NCI-H226 (cell line): ENCODE measurements around the gene DEFB131A.
"Not testable (repeated sequence)": the region's sequence is repeated elsewhere in the genome, so short reads cannot be mapped to it uniquely, and the experiment has no call there.

Source experiments
- DNase-seq: peaks from one replicate; pipeline ENCODE4 v3.0.0-alpha.2; 2015

DEFB131A gene, protein sequence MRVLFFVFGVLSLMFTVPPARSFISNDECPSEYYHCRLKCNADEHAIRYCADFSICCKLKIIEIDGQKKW

GRCh38 chr4:9444114-9444513 lies at the start of gene DEFB131A:
Gene DEFB131A, plus strand, starts transcription at chr4:9444414. Its CDS starts 120 bp downstream, at chr4:9444534.
- DNase-seq, result not testable (repeated sequence)

DNA sequence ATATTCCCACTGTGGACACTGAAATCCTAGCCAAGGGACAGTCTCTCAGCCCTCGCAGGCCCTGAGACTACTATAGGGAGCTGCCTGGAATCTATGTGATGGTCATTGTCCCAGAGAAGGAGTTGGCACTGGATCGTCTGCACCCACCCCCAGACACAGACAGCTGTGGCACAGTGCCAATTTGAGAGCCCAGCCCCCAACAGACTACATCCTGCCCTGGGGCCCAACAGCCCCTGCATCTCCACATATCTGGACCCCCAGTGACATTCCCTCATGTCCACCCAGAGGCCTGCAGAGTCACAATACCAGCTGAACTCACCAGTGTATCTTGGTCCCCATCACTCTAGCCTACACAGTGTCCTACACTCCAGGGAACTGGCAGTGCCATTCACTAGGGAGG lies 38.4 kb upstream of the DEFB131A start:
- DNase-seq, result not testable (repeated sequence)

- DNase-seq, result not testable (repeated sequence)
Measured at GRCh38 chr4:9406491-9406890, 37.7 kb upstream of the DEFB131A start.

GRCh38 chr4:9409793-9410192 lies 34.4 kb upstream of the DEFB131A start:
- no peak for DNase-seq

- DNase-seq, result not testable (repeated sequence)
Measured at GRCh38 chr4:9421884-9422455, 22.2 kb upstream of the DEFB131A start.

DNA sequence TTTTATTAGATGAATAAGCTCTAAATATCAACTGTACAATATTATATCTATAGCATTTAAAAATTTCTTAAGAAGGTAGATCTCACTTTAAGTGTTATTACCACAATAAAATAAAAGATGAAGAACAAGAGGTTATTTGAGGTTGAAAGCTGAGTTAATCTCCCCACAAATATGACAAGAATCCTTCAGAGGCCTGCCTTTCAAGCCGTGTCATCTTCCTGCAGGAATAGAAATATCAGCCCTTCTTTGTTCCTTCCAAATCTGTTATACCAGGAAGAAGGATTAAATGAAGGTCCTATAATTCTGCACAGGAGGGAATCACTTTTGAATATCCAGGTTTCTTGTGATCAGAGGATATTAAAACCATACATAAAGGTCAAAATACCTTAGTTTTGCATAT lies 18.3 kb upstream of the DEFB131A start:
- DNase-seq, result not testable (repeated sequence)

- not testable (repeated sequence) for DNase-seq
Measured at GRCh38 chr4:9430061-9430460, 14.2 kb upstream of the DEFB131A start.

DNA sequence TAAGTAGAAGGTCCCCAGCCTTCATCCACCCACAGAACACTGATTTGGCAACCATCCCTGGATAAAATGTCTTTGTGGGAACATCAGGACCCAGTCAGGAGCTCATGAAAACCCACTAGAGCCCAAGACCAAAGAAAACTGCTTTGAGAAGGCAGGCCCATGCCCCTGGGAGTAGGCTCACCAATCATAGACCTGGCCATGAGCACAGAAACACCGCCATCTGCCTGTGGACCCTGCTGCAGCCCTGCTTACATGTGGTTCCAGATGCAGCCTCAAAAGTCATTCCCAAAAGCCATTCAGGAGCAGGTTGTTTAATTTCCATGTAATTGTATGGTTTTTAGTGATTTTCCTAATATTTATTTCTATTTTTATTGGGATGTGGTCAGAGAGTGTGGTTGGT lies 10.9 kb upstream of the DEFB131A start:
- not testable (repeated sequence) for DNase-seq

DNA sequence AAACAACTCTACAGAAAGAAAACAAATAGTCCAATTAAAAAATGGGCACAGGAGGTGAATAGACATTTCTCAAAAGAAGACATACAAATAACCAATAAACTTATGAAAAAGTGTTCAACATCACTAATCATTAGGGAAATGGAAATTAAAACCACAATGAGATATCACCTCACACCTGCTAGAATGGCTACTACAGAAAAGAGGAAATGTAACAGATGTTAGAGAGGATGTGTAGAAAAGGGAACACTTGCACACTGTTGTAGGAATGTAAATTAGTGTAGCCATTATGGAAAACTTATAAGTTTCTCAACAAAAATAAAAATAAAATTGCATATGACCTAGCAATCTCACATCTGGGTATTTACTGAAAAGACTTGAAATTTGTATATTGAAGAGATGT lies 7.5 kb upstream of the DEFB131A start:
- not testable (repeated sequence) for DNase-seq

DNA sequence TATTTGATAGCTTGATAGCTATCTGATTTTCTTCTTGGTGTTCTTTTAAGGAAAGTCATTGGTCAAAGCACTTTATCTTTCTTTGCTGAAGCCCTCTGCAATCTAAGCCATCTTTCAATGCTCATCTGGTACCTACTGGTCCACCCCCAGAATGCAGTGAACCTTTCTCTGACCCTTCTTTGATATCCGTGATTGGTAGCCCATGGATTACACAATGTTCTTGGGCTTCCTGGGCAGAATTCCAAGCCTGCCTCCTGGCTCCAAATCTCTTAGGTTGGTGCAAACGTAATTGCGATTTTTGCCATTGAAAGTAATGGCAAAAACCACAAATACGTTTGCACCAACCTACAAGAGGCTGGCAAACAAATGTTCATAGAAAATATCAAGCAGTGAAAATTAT lies 1.9 kb upstream of the DEFB131A start:
- DNase-seq, result not testable (repeated sequence)

- DNase-seq, result not testable (repeated sequence)
Measured at GRCh38 chr4:9444681-9445080, 467 bp downstream of the DEFB131A start.

DNA sequence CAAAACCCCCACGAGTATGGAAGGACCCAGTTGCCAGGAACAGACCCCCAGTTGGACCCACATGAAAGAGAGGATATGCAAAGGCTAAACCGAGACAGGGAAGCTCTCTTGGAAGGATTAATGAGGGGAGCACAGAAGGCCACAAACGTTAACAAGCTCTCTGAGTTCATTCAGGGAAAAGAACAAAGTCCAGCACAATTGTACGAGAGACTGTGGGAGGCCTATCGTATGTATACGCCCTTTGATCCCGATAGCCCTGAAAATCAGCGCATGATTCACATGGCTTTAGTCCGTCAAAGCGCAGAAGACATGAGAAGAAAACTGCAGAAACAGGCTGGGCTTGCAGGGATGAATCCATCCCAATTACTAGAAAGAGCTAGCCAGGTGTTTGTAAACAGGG lies 8.0 kb downstream of the DEFB131A start:
- DNase-seq, result not testable (repeated sequence)

- DNase-seq, result not testable (repeated sequence)
Measured at GRCh38 chr4:9454284-9454683, 10.1 kb downstream of the DEFB131A start.

GRCh38 chr4:9455046-9455445 lies 10.8 kb downstream of the DEFB131A start:
- DNase-seq, result not testable (repeated sequence)

DNA sequence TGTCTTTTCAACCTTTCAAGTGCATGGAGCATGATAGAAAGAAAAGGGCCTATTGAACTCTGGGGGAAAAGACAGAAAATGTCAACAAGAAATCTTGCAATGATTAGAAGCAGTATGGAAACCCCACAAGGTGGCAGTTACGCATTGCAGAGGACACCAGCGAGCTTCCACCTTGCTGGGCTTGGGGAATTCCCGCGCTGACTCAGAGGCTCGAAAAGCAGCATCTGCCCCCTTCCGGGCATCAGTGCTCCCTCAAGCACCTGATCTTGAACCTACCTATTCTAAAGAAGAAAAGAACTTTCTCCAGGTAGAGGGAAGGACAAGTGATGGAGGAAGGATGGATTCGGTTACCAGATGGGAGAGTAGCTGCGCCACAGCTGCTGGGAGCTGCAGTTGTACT lies 35.3 kb downstream of the DEFB131A start:
- not testable (repeated sequence) for DNase-seq

- DNase-seq, result not testable (repeated sequence)
Measured at GRCh38 chr4:9480066-9480465, 35.9 kb downstream of the DEFB131A start.

- not testable (repeated sequence) for DNase-seq
Measured at GRCh38 chr4:9482871-9483270, 38.7 kb downstream of the DEFB131A start.

DNA sequence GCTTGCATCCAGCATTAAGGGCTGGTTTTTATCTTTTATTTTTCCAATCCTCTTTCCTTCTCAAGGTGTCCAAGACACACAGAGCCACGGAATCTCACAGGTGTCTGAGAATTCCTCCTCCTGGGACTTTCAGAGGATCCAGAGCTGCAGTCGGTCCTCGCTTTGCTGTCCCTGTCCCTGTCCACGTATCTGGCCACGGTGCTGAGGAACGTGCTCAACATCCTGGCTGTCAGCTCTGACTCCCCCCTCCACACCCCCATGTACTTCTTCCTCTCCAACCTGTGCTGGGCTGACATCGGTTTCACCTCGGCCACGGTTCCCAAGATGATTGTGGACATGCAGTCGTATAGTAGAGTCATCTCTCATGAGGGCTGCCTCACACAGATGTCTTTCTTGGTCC lies 39.5 kb downstream of the DEFB131A start:
- not testable (repeated sequence) for DNase-seq

DNA sequence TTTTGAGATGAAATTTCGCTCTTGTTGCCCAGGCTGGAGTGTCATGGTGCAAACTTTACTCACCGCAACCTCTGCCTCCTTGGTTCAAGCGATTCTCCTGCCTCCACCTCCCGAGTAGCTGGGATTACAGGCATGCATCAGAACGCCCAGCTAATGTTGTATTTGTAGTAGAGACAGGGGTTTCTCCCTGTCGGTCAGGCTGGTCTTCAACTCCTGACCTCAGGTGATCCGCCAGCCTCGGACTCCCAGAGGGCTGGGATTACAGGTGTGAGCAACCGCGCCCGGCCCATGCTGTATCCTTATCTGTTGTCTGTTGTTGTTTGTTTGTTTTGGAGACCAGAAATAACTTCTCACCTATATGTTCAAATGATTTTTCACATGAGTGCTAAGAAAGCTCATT lies 42.7 kb downstream of the DEFB131A start:
- DNase-seq, result not testable (repeated sequence)

DNA sequence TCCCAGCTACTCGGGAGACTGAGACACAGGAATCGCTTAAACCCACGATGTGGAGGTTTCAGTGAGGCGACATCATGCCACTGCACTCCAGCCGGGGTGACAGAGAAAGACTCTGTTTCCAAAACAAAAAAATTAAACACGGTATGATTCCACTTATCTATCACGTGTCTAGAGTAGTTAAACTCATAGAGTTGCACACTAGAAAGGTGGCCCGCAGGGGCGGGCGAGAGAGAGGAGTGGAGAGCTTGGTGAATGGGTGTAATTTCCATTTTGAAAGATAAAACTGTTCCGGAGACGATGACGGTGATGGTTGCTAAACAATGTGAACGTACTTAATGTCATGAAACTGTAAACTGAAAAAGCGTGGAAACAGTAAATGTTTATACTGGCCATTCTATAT lies 44.6 kb downstream of the DEFB131A start:
- not testable (repeated sequence) for DNase-seq

- not testable (repeated sequence) for DNase-seq
Measured at GRCh38 chr4:9490496-9490895, 46.3 kb downstream of the DEFB131A start.

DNA sequence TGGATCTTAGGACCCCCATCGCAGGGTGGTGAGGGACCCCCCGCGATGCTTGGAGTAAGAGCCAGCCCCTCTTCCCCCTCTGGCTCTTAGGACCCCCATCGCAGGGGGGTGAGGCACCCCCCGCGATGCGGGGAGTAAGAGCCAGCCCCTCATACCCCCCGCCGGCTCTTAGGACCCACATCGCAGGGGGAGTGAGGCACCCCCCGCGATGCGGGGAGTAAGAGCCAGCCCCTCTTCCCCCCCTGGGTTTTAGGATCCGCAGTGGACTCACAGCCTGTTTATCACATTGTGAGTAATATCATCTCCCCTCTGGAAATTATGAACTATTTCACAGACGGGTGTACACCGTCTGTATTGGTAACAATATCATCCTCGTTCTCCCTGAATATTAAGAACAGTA lies 46.8 kb downstream of the DEFB131A start:
- DNase-seq, result not testable (repeated sequence)

DNA sequence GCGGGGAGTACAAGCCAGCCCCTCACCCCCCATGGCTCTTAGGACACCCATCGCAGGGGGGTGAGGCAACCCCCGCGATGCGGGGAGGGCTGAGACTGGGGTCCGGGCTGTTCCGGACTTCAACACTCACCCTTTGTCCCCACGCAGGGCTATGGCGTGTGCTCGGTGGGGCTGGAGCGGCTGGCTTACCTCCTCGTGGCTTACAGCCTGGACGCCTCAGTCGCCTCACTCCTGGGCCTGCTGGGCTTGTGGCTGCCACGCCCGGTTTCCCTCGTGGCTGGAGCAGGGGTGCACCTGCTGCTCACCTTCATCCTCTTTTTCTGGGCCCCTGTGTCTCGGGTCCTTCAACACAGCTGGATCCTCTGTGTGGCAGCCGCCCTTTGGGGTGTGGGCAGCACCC lies 49.4 kb downstream of the DEFB131A start:
- not testable (repeated sequence) for DNase-seq

DNA sequence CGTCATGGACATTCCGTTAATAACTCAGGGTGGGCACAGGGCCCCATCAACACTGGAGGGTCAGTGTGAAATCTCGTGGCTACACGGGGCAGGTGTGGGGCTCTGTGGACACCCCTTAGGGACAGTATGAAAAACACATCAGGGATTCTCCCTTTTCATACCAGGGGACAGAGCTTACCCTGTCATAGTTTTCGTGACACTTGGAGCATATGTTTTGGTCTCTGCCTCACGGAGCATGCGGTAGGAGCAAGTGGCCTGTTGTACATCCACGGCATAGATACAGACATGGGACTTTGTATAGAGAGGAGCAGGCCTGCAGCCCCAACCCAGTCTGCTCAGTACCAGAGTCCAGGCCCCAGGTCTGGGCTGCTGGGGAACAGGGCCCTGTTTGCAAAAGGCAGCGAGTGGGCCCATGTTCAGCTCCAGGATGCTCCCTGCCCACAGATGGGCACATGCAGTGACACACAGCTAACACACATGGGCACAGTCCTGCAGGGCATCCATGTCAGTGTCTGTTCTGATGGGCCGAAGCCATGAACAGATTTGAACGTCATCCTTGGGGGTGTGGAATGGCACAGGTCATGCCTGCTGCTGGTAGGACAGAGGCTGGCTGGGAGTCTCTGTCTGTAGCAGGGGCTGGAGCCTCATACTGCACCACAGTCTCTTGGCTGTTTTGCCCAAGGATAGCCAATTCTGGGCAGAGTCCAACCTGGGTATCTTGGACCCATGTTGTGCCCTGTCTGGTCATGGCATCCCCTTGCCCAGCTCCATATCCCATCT lies 50.2 kb downstream of the DEFB131A start:
- DNase-seq, result not testable (repeated sequence)
